ENCODE results near the gene MICAL3.
A peak's percentile ranks its signal among the peaks of the same experiment; 100 is the strongest.

The MICAL3 gene

GRCh38 chr22:17815703-17816254 is 208.6 kb downstream of the MICAL3 start:
- Histone ChIP-seq H3K4me3 (ENCODE audit: low read length) (no peak overlapping the region), H3K9me3 (ENCODE audit: control insufficient read depth, low read length) (no peaks in the 10 kb centered on the region), H3K9ac (ENCODE audit: low read length) (no peak overlapping the region), H3K36me3 (ENCODE audit: control insufficient read depth, insufficient read depth, low read length, severe bottlenecking) (peaks cover 36% of the 10 kb centered on the region), H3K27me3 (replicated peaks; ENCODE audit: control insufficient read depth, insufficient read depth, low read length) (no peaks in the 10 kb centered on the region), H3K4me1 (ENCODE audit: control insufficient read depth, insufficient read depth, low read length) (no peaks in the 10 kb centered on the region)
- DNase-seq (ENCODE audit: low read depth) = no peak

GRCh38 chr22:17814830-17815229 is 209.5 kb downstream of the MICAL3 start:
- Histone ChIP-seq H3K9me3 (ENCODE audit: control insufficient read depth, low read length) (no peaks in the 10 kb centered on the region), H3K4me1 (ENCODE audit: control insufficient read depth, insufficient read depth, low read length) (no peaks in the 10 kb centered on the region), H3K36me3 (ENCODE audit: control insufficient read depth, insufficient read depth, low read length, severe bottlenecking) (peaks cover 42% of the 10 kb centered on the region), H3K4me3 (ENCODE audit: low read length) (no peak overlapping the region), H3K27me3 (replicated peaks; ENCODE audit: control insufficient read depth, insufficient read depth, low read length) (no peaks in the 10 kb centered on the region), H3K9ac (ENCODE audit: low read length) (no peak overlapping the region)
- no peak for DNase-seq (ENCODE audit: low read depth)

GRCh38 chr22:17814084-17814483 is 210.3 kb downstream of the MICAL3 start:
- no peak for DNase-seq (ENCODE audit: low read depth)
- no peak overlapping the region for H3K9ac ChIP-seq (ENCODE audit: low read length)
- H3K9me3 ChIP-seq (ENCODE audit: control insufficient read depth, low read length) = no peaks in the 10 kb centered on the region
- H3K4me1 ChIP-seq (ENCODE audit: control insufficient read depth, insufficient read depth, low read length) = no peaks in the 10 kb centered on the region
- H3K4me3 ChIP-seq (ENCODE audit: low read length) = no peak overlapping the region
- peaks cover 48% of the 10 kb centered on the region for H3K36me3 ChIP-seq (ENCODE audit: control insufficient read depth, insufficient read depth, low read length, severe bottlenecking)
- H3K27me3 ChIP-seq (replicated peaks; ENCODE audit: control insufficient read depth, insufficient read depth, low read length) = no peaks in the 10 kb centered on the region

GRCh38 chr22:17811119-17811518 is 213.2 kb downstream of the MICAL3 start:
- no peaks in the 10 kb centered on the region for H3K9me3 ChIP-seq (ENCODE audit: control insufficient read depth, low read length)
- H3K36me3 ChIP-seq (ENCODE audit: control insufficient read depth, insufficient read depth, low read length, severe bottlenecking) = peaks cover 67% of the 10 kb centered on the region
- H3K27me3 ChIP-seq (replicated peaks; ENCODE audit: control insufficient read depth, insufficient read depth, low read length) = no peaks in the 10 kb centered on the region
- H3K9ac ChIP-seq (ENCODE audit: low read length) = no peak overlapping the region
- no peaks in the 10 kb centered on the region for H3K4me1 ChIP-seq (ENCODE audit: control insufficient read depth, insufficient read depth, low read length)
- no peak for DNase-seq (ENCODE audit: low read depth)
- no peak overlapping the region for H3K4me3 ChIP-seq (ENCODE audit: low read length)

GRCh38 chr22:17810570-17811116 is 213.7 kb downstream of the MICAL3 start:
- Histone ChIP-seq H3K4me1 (ENCODE audit: control insufficient read depth, insufficient read depth, low read length) (no peaks in the 10 kb centered on the region), H3K9me3 (ENCODE audit: control insufficient read depth, low read length) (no peaks in the 10 kb centered on the region), H3K36me3 (ENCODE audit: control insufficient read depth, insufficient read depth, low read length, severe bottlenecking) (peaks cover 65% of the 10 kb centered on the region), H3K4me3 (ENCODE audit: low read length) (no peak overlapping the region), H3K27me3 (replicated peaks; ENCODE audit: control insufficient read depth, insufficient read depth, low read length) (no peaks in the 10 kb centered on the region), H3K9ac (ENCODE audit: low read length) (no peak overlapping the region)
- no peak for DNase-seq (ENCODE audit: low read depth)

GRCh38 chr22:17808693-17809403 is 215.5 kb downstream of the MICAL3 start:
- H3K4me1 ChIP-seq (ENCODE audit: control insufficient read depth, insufficient read depth, low read length) = no peaks in the 10 kb centered on the region
- no peaks in the 10 kb centered on the region for H3K9me3 ChIP-seq (ENCODE audit: control insufficient read depth, low read length)
- no peak overlapping the region for H3K4me3 ChIP-seq (ENCODE audit: low read length)
- H3K27me3 ChIP-seq (replicated peaks; ENCODE audit: control insufficient read depth, insufficient read depth, low read length) = no peaks in the 10 kb centered on the region
- H3K9ac ChIP-seq (ENCODE audit: low read length) = no peak overlapping the region
- peaks cover 64% of the 10 kb centered on the region for H3K36me3 ChIP-seq (ENCODE audit: control insufficient read depth, insufficient read depth, low read length, severe bottlenecking)
- DNase-seq (ENCODE audit: low read depth) = no peak

GRCh38 chr22:17807578-17808410 is 216.6 kb downstream of the MICAL3 start:
- DNase-seq (ENCODE audit: low read depth) = peak; percentile 33

GRCh38 chr22:17807086-17807485 is 217.3 kb downstream of the MICAL3 start:
- Histone ChIP-seq H3K9ac (ENCODE audit: low read length) (no peak overlapping the region), H3K27me3 (replicated peaks; ENCODE audit: control insufficient read depth, insufficient read depth, low read length) (no peaks in the 10 kb centered on the region), H3K9me3 (ENCODE audit: control insufficient read depth, low read length) (no peaks in the 10 kb centered on the region), H3K36me3 (ENCODE audit: control insufficient read depth, insufficient read depth, low read length, severe bottlenecking) (peaks cover 55% of the 10 kb centered on the region), H3K4me1 (ENCODE audit: control insufficient read depth, insufficient read depth, low read length) (no peaks in the 10 kb centered on the region), H3K4me3 (ENCODE audit: low read length) (no peak overlapping the region)
- DNase-seq (ENCODE audit: low read depth) = no peak

More at GRCh38 chr22:17807578-17808410, 216.6 kb downstream of the MICAL3 start:
- no peak overlapping the region for H3K9ac ChIP-seq (ENCODE audit: low read length)
- no peaks in the 10 kb centered on the region for H3K4me1 ChIP-seq (ENCODE audit: control insufficient read depth, insufficient read depth, low read length)
- H3K9me3 ChIP-seq (ENCODE audit: control insufficient read depth, low read length) = no peaks in the 10 kb centered on the region
- H3K27me3 ChIP-seq (replicated peaks; ENCODE audit: control insufficient read depth, insufficient read depth, low read length) = no peaks in the 10 kb centered on the region
- no peak overlapping the region for H3K4me3 ChIP-seq (ENCODE audit: low read length)
- peaks cover 62% of the 10 kb centered on the region for H3K36me3 ChIP-seq (ENCODE audit: control insufficient read depth, insufficient read depth, low read length, severe bottlenecking)

- DNase-seq (ENCODE audit: low read depth) = no peak
- Histone ChIP-seq H3K36me3 (ENCODE audit: control insufficient read depth, insufficient read depth, low read length, severe bottlenecking) (peaks cover 52% of the 10 kb centered on the region), H3K4me1 (ENCODE audit: control insufficient read depth, insufficient read depth, low read length) (no peaks in the 10 kb centered on the region), H3K27me3 (replicated peaks; ENCODE audit: control insufficient read depth, insufficient read depth, low read length) (no peaks in the 10 kb centered on the region), H3K4me3 (ENCODE audit: low read length) (no peak overlapping the region), H3K9ac (ENCODE audit: low read length) (no peak overlapping the region), H3K9me3 (ENCODE audit: control insufficient read depth, low read length) (no peaks in the 10 kb centered on the region)
These were observed 217.9 kb downstream of the MICAL3 start for GRCh38 chr22:17806437-17806836.

- DNase-seq (ENCODE audit: low read depth) = no peak
- Histone ChIP-seq H3K9ac (ENCODE audit: low read length) (no peak overlapping the region), H3K4me3 (ENCODE audit: low read length) (no peak overlapping the region), H3K9me3 (ENCODE audit: control insufficient read depth, low read length) (no peaks in the 10 kb centered on the region), H3K27me3 (replicated peaks; ENCODE audit: control insufficient read depth, insufficient read depth, low read length) (no peaks in the 10 kb centered on the region), H3K36me3 (ENCODE audit: control insufficient read depth, insufficient read depth, low read length, severe bottlenecking) (peaks cover 43% of the 10 kb centered on the region), H3K4me1 (ENCODE audit: control insufficient read depth, insufficient read depth, low read length) (no peaks in the 10 kb centered on the region)
These were observed 219.9 kb downstream of the MICAL3 start for GRCh38 chr22:17804331-17805080.
